DOHH2 (cell line): ENCODE measurements around the gene MIX23.

Source experiments
- EZH2phosphoT487 ChIP-seq: fragments of 200-600 bp; sonication (generic); IDR thresholded peaks from 2 replicates; pipeline ENCODE4 v1.6.1; 2017; ENCODE audit warnings: borderline replicate concordance, mild to moderate bottlenecking, antibody characterized with exemption, low read length, moderate library complexity, mixed read lengths
- TF ChIP-seq, protein P1 (sequence below): fragments of 200-600 bp; sonication (generic); IDR thresholded peaks from one replicate; pipeline ENCODE4 v1.5.1; 2014; ENCODE audit warnings: antibody characterized with exemption, mild to moderate bottlenecking, low read depth, low read length; ENCODE audit not compliant: poor library complexity, severe bottlenecking

DNA sequence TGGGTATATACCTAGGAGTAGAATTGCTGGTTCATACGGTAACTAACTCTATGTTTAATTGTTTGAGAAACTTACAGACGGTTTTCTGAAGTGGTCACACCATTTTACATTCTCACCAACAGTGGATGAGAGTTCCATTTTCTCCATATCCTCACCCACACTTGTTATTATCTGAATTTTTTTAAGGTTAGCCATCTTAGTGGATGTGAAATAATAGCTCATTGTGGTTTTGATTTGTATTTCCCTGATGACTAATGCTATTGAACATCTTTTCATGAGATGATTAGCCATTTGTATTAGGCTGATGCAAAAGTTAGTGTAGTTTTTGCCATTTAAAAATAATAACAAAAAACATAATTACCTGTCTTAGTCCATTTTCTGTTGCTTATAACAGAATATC is 39.4 kb downstream of the MIX23 start:
- TF ChIP-seq, protein P1, sequence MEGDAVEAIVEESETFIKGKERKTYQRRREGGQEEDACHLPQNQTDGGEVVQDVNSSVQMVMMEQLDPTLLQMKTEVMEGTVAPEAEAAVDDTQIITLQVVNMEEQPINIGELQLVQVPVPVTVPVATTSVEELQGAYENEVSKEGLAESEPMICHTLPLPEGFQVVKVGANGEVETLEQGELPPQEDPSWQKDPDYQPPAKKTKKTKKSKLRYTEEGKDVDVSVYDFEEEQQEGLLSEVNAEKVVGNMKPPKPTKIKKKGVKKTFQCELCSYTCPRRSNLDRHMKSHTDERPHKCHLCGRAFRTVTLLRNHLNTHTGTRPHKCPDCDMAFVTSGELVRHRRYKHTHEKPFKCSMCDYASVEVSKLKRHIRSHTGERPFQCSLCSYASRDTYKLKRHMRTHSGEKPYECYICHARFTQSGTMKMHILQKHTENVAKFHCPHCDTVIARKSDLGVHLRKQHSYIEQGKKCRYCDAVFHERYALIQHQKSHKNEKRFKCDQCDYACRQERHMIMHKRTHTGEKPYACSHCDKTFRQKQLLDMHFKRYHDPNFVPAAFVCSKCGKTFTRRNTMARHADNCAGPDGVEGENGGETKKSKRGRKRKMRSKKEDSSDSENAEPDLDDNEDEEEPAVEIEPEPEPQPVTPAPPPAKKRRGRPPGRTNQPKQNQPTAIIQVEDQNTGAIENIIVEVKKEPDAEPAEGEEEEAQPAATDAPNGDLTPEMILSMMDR: no peak
- no peak for TF ChIP-seq EZH2phosphoT487
